ENCODE results near the gene FANCD2.
"Not testable (repeated sequence)": the region's sequence is repeated elsewhere in the genome, so short reads cannot be mapped to it uniquely, and the experiment has no call there.

Gene FANCD2

DNA sequence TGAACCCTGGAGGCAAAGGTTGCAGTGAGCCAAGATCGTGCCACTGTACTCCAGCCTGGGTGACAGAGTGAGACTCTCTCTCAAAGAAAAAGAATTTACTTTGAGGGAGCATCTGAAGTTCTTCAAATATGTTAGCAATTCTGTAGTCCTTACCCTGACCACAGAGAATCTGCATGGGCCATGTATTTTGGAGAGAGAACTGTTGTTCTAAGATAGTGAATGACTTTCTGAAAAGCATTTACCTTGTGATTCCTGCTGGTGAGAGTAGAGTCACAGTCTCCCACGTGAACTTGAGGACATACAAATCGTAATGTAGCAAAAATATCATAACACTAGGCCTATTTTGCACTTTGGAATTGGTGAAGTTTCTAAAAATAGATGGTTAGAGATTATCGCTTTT lies 93.1 kb downstream of the FANCD2 start:
- peaks cover 70% of the 10 kb centered on the region for H3K36me3 ChIP-seq (ENCODE audit: control insufficient read depth, low read length)
- peaks cover 29% of the 10 kb centered on the region for H3K4me1 ChIP-seq (ENCODE audit: control insufficient read depth, low read length)
- H3F3A ChIP-seq (ENCODE audit: control insufficient read depth, insufficient read depth), result no peaks in the 10 kb centered on the region
- no peaks in the 10 kb centered on the region for H3K9me2 ChIP-seq (replicated peaks; ENCODE audit: control insufficient read depth, low read length)
- no peak overlapping the region for H3K4me2 ChIP-seq (ENCODE audit: low read length)
- H3K4me3 ChIP-seq (ENCODE audit: low read length), result no peak overlapping the region
- TF ChIP-seq CTCF (IDR thresholded peaks at IDR 0.05; ENCODE audit: low read depth, low read length, poor library complexity, severe bottlenecking), result no peak
- no peak for TF ChIP-seq EZH2phosphoT487 (IDR thresholded peaks at IDR 0.05; ENCODE audit: borderline replicate concordance, low read length)
- H3K9me3 ChIP-seq (ENCODE audit: control insufficient read depth, insufficient read depth, low read length), result no peaks in the 10 kb centered on the region
- H3K27me3 ChIP-seq (ENCODE audit: control insufficient read depth, low read length), result no peaks in the 10 kb centered on the region
- H3K79me2 ChIP-seq (ENCODE audit: control insufficient read depth, low read length), result peaks cover 90% of the 10 kb centered on the region
- H4K20me1 ChIP-seq (ENCODE audit: control insufficient read depth, insufficient read depth, low read depth, low read length), result peaks cover 26% of the 10 kb centered on the region
- no peak overlapping the region for H3K27ac ChIP-seq (ENCODE audit: low read depth, low read length)

GRCh38 chr3:10121064-10121463 lies 94.8 kb downstream of the FANCD2 start:
- H3K4me1 ChIP-seq (ENCODE audit: control insufficient read depth, low read length), result peaks cover 20% of the 10 kb centered on the region
- no peaks in the 10 kb centered on the region for H3K9me2 ChIP-seq (replicated peaks; ENCODE audit: control insufficient read depth, low read length)
- TF ChIP-seq CTCF (IDR thresholded peaks at IDR 0.05; ENCODE audit: low read depth, low read length, poor library complexity, severe bottlenecking), result no peak
- no peak for TF ChIP-seq EZH2phosphoT487 (IDR thresholded peaks at IDR 0.05; ENCODE audit: borderline replicate concordance, low read length)
- H3K4me2 ChIP-seq (ENCODE audit: low read length), result no peak overlapping the region
- H3F3A ChIP-seq (ENCODE audit: control insufficient read depth, insufficient read depth), result no peaks in the 10 kb centered on the region
- peaks cover 90% of the 10 kb centered on the region for H3K79me2 ChIP-seq (ENCODE audit: control insufficient read depth, low read length)
- H4K20me1 ChIP-seq (ENCODE audit: control insufficient read depth, insufficient read depth, low read depth, low read length), result peaks cover 25% of the 10 kb centered on the region
- no peak overlapping the region for H3K4me3 ChIP-seq (ENCODE audit: low read length)
- H3K27ac ChIP-seq (ENCODE audit: low read depth, low read length), result no peak overlapping the region
- H3K36me3 ChIP-seq (ENCODE audit: control insufficient read depth, low read length), result peaks cover 85% of the 10 kb centered on the region
- H3K27me3 ChIP-seq (ENCODE audit: control insufficient read depth, low read length), result no peaks in the 10 kb centered on the region
- H3K9me3 ChIP-seq (ENCODE audit: control insufficient read depth, insufficient read depth, low read length), result no peaks in the 10 kb centered on the region

GRCh38 chr3:10122724-10123123 lies 96.5 kb downstream of the FANCD2 start:
- Histone ChIP-seq H3K9me3 (ENCODE audit: control insufficient read depth, insufficient read depth, low read length) (no peaks in the 10 kb centered on the region), H3K4me1 (ENCODE audit: control insufficient read depth, low read length) (peaks cover 4% of the 10 kb centered on the region; the same call in 1 of the 2 replicates), H3K4me2 (ENCODE audit: low read length) (no peak overlapping the region), H3K27me3 (ENCODE audit: control insufficient read depth, low read length) (no peaks in the 10 kb centered on the region), H3K79me2 (ENCODE audit: control insufficient read depth, low read length) (peaks cover 73% of the 10 kb centered on the region), H3K27ac (ENCODE audit: low read depth, low read length) (no peak overlapping the region), H3K36me3 (ENCODE audit: control insufficient read depth, low read length) (peaks cover 84% of the 10 kb centered on the region), H3K9me2 (replicated peaks; ENCODE audit: control insufficient read depth, low read length) (no peaks in the 10 kb centered on the region), H3K4me3 (ENCODE audit: low read length) (no peak overlapping the region), H3F3A (ENCODE audit: control insufficient read depth, insufficient read depth) (no peaks in the 10 kb centered on the region), H4K20me1 (ENCODE audit: control insufficient read depth, insufficient read depth, low read depth, low read length) (peaks cover 12% of the 10 kb centered on the region)
- TF ChIP-seq EZH2phosphoT487 (IDR thresholded peaks at IDR 0.05; ENCODE audit: borderline replicate concordance, low read length) (no peak), CTCF (IDR thresholded peaks at IDR 0.05; ENCODE audit: low read depth, low read length, poor library complexity, severe bottlenecking) (no peak)

DNA sequence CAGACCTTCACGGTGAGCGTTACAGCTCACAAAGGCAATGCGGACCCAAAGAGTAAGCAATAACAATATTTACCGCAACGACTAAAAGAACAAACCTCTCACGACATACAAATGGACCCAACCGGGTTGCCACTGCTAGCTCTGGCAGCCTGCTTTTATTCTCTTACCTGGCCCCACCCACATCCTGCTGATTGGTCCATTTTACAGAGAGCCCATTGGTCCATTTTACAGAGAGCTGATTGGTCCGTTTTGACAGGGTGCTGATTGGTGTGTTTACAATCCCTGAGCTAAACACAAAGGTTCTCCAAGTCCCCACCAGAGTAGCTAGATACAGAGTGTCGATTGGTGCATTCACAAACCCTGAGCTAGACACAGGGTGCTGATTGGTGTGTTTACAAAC lies 109.6 kb downstream of the FANCD2 start:
- H3F3A ChIP-seq (ENCODE audit: control insufficient read depth, insufficient read depth); H3K79me2 ChIP-seq (ENCODE audit: control insufficient read depth, low read length); H3K36me3 ChIP-seq (ENCODE audit: control insufficient read depth, low read length); H4K20me1 ChIP-seq (ENCODE audit: control insufficient read depth, insufficient read depth, low read depth, low read length); H3K9me2 ChIP-seq (replicated peaks; ENCODE audit: control insufficient read depth, low read length); H3K4me2 ChIP-seq (ENCODE audit: low read length); H3K4me3 ChIP-seq (ENCODE audit: low read length); H3K9me3 ChIP-seq (ENCODE audit: control insufficient read depth, insufficient read depth, low read length); H3K27me3 ChIP-seq (ENCODE audit: control insufficient read depth, low read length); H3K27ac ChIP-seq (ENCODE audit: low read depth, low read length); H3K4me1 ChIP-seq (ENCODE audit: control insufficient read depth, low read length): not testable (repeated sequence)
